Stimulated activated CD4-positive, alpha-beta T cell treated with anti-CD3 and anti-CD28 coated beads, Interleukin-2, amount 100 ng/mL, for 4 hours (primary cell): ENCODE data around the gene DDX52.

ENCODE experiments used
- DNase-seq: peaks from one replicate; pipeline ENCODE4 v3.0.0-alpha.2; 2020; ENCODE audit warnings: low read depth

The DDX52 gene

DNA sequence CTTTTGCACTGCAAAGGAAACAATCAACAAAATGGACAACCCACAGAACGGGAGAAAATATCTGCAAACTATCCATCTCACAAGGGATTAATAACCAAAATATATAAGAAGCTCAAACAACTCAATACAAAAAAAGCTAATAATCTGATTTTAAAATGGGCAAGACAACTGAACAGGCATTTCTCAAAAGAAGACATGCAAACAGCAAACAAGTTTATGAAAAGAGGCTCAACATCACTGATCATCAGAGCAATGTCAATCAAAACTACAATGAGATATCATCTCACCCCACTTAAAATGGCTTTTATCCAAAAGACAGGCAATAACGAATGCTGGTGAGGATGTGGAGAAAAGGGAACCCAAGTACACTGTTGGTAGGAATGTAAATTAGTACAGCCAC is 68.8 kb downstream of the DDX52 start:
- no peak for DNase-seq

GRCh38 chr17:37571674-37572073 is 71.6 kb downstream of the DDX52 start:
- no peak for DNase-seq

- no peak for DNase-seq
Measured at GRCh38 chr17:37570527-37571093, 72.6 kb downstream of the DDX52 start.

- no peak for DNase-seq
Measured at GRCh38 chr17:37568350-37569053, 74.7 kb downstream of the DDX52 start.

DNA sequence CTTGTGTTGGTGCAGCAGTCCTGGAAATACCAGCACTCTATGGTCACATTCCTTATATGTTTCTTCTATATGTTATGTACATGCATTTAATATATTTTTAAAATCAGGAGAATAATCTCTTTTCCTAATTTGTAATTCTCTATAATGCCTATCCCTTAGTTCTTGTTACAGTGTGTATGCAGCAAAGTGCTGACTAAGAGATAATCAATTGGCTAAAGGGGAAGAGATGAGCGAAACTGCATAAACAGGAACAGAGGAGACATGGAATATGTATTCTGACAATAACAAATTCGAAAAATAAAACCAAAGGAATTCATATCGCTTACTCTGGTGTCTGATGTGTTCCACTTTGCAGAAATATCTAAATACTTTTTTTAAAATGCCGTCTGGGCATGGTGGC is 75.7 kb downstream of the DDX52 start:
- DNase-seq: no peak

GRCh38 chr17:37567137-37567536 is 76.1 kb downstream of the DDX52 start:
- no peak for DNase-seq

- DNase-seq: no peak
Measured at GRCh38 chr17:37564252-37564651, 79.0 kb downstream of the DDX52 start.

DNA sequence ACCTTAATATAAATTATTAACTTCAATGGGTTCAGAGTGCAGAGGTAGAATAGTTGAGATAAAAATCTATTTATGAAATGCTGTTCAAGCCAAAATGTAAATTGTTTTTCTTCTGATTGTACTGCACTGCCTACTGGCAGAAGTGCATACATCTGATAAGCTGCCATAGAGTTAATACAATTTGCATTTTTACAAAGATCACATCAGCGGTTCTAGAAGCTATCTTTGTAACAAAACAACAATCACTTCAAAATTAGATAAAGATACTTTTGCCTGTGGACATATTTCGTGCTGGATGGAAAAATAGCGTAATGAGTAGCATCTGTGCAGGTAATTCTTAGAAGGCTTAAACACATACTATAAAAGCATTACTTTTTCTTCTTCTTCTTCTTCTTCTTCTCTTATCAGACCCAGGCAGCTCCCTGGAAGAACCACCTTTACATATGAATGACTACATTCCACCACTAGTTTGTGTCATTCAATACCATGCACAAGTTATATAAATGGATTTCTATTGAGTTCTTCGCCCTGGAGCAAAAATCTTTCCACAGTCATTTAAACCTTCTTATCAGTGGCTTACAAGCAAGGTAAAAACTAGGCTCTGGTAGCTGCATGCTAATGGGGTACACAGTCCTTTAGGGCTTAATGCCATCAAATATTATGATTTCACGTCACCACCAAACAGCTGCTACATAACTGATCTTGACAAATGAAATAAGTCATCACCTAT is 81.1 kb downstream of the DDX52 start:
- DNase-seq: no peak
